Measurements from ENCODE around the gene LMO1.

Gene LMO1

DNA sequence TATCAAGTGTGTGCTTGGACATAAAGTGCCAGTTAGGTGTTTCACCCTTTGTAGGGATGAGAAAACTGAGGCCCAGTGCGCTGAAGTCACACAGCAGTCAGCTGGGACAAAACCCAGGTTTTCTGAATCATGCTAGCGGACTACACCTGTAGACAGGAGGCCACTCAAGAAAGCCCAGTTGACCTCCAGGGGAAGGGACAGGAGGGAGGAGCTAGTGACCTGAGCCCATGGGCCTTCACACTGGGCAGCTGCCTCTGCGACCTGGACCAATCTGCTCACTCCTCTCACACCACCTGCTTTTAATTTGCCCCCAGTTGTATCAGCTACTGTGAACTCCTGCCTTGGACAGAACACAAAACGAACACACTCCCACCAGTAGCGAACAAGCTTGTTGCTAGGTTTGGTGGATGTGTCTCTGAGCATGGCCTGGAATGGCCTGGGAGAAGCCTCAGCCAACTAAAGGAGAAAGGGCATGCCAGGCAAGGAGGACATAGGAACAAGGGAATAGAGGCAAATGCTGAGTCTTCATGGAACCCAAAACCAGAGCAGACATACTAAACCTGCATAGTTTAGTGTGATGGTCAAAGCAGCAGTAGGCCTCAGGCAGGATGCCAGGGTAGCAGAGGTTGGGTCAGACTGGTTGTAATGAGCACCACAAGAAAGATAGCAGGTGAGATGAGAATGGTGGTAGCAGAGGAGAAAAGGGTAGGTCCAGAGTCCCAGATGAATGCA is 7.2 kb downstream of the LMO1 start:
- no peaks in the 10 kb centered on the region for H3K9me3 Mint-ChIP-seq
- TF ChIP-seq, protein P1, sequence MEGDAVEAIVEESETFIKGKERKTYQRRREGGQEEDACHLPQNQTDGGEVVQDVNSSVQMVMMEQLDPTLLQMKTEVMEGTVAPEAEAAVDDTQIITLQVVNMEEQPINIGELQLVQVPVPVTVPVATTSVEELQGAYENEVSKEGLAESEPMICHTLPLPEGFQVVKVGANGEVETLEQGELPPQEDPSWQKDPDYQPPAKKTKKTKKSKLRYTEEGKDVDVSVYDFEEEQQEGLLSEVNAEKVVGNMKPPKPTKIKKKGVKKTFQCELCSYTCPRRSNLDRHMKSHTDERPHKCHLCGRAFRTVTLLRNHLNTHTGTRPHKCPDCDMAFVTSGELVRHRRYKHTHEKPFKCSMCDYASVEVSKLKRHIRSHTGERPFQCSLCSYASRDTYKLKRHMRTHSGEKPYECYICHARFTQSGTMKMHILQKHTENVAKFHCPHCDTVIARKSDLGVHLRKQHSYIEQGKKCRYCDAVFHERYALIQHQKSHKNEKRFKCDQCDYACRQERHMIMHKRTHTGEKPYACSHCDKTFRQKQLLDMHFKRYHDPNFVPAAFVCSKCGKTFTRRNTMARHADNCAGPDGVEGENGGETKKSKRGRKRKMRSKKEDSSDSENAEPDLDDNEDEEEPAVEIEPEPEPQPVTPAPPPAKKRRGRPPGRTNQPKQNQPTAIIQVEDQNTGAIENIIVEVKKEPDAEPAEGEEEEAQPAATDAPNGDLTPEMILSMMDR (IDR thresholded peaks at IDR 0.05) = no peak
- no peak overlapping the region for H3K27ac Mint-ChIP-seq
- H3K36me3 Mint-ChIP-seq (ENCODE audit: low read depth) = no peaks in the 10 kb centered on the region
- no peak overlapping the region for H3K4me3 Mint-ChIP-seq
- no peaks in the 10 kb centered on the region for H3K4me1 Mint-ChIP-seq
- peaks cover 27% of the 10 kb centered on the region for H3K27me3 Mint-ChIP-seq (ENCODE audit: low read depth, poor library complexity)
- no peak for DNase-seq

DNA sequence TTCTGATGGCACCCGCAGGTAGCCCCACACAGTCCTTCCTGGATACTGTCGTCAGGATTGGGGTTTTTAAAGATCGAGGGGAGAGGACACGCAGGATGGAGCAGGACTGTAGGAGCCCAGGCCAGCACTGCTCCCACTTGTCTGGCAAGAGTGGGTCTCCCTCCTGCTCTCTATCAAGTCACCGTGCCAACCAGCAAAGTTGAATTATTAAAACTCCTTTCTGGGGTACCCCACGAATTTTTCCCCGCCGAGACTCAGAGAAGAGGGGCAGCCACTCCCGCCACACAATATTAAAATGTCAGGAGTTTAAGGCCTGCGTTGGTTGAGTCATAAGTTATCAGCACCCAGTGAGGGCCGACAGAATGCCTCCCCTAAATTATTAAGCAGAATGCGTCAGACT is 10.1 kb downstream of the LMO1 start:
- TF ChIP-seq, protein P1 (IDR thresholded peaks at IDR 0.05) = no peak
- Mint-ChIP-seq H3K36me3 (ENCODE audit: low read depth) (no peaks in the 10 kb centered on the region), H3K27me3 (ENCODE audit: low read depth, poor library complexity) (peaks cover 13% of the 10 kb centered on the region), H3K4me1 (no peaks in the 10 kb centered on the region), H3K9me3 (no peaks in the 10 kb centered on the region), H3K4me3 (no peak overlapping the region), H3K27ac (no peak overlapping the region)
- no peak for DNase-seq

DNA sequence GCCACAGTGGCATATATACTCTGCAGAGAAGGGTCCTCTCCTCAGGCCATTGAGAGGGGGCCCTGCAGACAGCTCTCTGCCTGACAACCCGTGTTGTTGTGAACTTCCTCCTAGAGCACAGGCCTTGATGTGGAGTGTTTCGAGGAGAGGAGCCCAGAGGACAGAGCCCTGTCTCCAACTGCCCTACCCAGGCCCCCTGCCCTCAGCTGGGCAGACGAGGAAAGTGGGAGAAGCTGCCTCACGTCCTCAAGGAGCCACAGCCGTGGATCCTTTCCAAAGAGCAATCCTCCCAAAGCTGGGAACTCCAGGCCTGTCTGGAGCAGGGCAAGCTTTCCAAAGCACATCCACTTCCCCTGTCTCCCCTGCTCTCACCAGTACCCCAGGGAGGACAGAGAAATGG is 10.7 kb downstream of the LMO1 start:
- Mint-ChIP-seq H3K9me3 (no peaks in the 10 kb centered on the region), H3K27me3 (ENCODE audit: low read depth, poor library complexity) (peaks cover 13% of the 10 kb centered on the region), H3K4me3 (no peak overlapping the region), H3K4me1 (no peaks in the 10 kb centered on the region), H3K36me3 (ENCODE audit: low read depth) (no peaks in the 10 kb centered on the region), H3K27ac (no peak overlapping the region)
- TF ChIP-seq, protein P1 (IDR thresholded peaks at IDR 0.05) = no peak
- no peak for DNase-seq

DNA sequence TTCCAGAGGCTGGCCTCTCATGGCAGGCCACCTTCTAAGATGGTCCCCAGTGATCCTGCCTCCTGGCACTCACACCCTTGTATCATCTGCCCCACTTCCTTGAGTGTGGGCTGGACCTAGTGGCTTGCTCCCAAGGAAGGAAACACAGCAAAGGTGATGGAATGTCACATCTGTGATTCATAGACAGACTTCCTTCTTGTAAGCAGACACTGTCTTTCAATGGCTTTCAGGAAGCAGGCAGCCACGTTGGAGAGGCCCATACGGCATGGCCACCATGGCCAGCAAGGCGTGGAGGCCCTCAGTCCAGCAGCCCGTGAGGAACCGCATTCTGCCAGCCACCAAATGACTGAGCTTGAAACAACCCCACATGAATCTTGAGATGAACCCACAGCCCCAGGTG is 11.3 kb downstream of the LMO1 start:
- no peak for DNase-seq
- no peak overlapping the region for H3K27ac Mint-ChIP-seq
- H3K4me1 Mint-ChIP-seq = no peaks in the 10 kb centered on the region
- H3K9me3 Mint-ChIP-seq = no peaks in the 10 kb centered on the region
- no peaks in the 10 kb centered on the region for H3K36me3 Mint-ChIP-seq (ENCODE audit: low read depth)
- no peak overlapping the region for H3K4me3 Mint-ChIP-seq
- peaks cover 13% of the 10 kb centered on the region for H3K27me3 Mint-ChIP-seq (ENCODE audit: low read depth, poor library complexity)
- TF ChIP-seq, protein P1 (IDR thresholded peaks at IDR 0.05) = no peak

DNA sequence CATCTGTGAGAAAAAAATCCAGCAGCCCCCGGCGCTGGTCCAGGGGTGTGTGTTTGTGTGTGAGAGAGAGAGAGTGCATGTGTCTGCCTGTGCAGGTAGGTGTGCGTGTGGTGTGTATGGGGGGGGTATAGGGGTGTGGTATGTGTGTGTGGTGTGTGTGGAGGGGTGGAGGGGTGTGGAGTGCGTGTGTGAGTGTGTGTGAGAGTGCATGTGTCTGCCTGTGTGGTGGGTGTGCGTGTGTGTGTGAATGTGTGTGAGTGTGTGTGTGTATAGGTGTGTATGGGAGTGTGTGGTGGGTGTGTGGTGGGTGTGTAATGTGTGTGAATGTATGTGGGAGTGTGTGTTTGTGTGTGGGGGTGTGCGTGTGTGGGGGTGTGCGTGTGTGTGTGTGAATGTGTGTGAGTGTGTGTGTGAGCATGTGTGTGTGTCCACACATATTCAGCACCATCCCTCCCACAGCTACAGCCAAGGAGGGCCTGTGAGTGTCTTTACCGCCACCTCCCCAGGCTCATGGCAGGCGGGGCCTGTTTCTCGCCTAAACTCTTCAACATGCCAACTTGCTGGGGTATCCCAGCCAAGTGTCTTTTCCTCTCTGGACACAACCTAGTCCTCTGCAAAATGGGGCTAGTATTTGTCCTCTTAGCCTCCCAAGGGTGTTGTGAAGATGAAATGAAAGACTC is 11.9 kb downstream of the LMO1 start:
- Mint-ChIP-seq H3K9me3 (no peaks in the 10 kb centered on the region), H3K36me3 (ENCODE audit: low read depth) (no peaks in the 10 kb centered on the region), H3K27ac (no peak overlapping the region), H3K4me3 (no peak overlapping the region), H3K27me3 (ENCODE audit: low read depth, poor library complexity) (peaks cover 13% of the 10 kb centered on the region), H3K4me1 (no peaks in the 10 kb centered on the region)
- DNase-seq = no peak
- TF ChIP-seq, protein P1 (IDR thresholded peaks at IDR 0.05) = no peak
